Measurements from ENCODE around the gene BCL6. TPM values are rescaled to one million over a fixed set of nuclear protein-coding genes. Genes with fewer than 3 reads are reported as not detected.

BCL6 gene
- total and polyA plus RNA-seq, 2 of the 8 experiments (the other 6 are each of a cell fraction or from before 2014, with no cell fraction given) = 5.7 to 10.4 TPM

- no peak overlapping the region for H3K27ac ChIP-seq (ENCODE audit: low read depth, low read length)
- DNase-seq (ENCODE audit: low read depth in 1 of 2, low spot score in 2 of 2) (peak in 1 of 2 experiments; percentile 90), FAIRE-seq (no peak)
- H3K36me3 ChIP-seq (ENCODE audit: control insufficient read depth in 2 of 4, insufficient read depth in 4 of 4, low read length in 3 of 4) = no peaks in the 10 kb centered on the region
- H3K27me3 ChIP-seq (replicated peaks in 1 of 4; ENCODE audit: control insufficient read depth in 3 of 4, extremely low read depth in 1 of 4, insufficient read depth in 3 of 4, low read length in 3 of 4) = peaks cover 0 to 16% (median 7%) of the 10 kb centered on the region in 4 experiments; a peak in 3 of 7 replicates
- no peak overlapping the region for H3K4ac ChIP-seq (replicated peaks; ENCODE audit: insufficient read length, low read depth, low read length)
- H2BK120ac ChIP-seq (replicated peaks; ENCODE audit: low read depth, low read length) = no peak overlapping the region
- peaks cover 35% of the 10 kb centered on the region for H3K23me2 ChIP-seq (ENCODE audit: low read depth, low read length)
- H2AFZ ChIP-seq (ENCODE audit: low read length) = peak overlapping the region; percentile 79
- no peak overlapping the region for H4K8ac ChIP-seq (ENCODE audit: extremely low read depth, insufficient read depth, low read length)
- H2AK5ac ChIP-seq (ENCODE audit: low read depth, low read length) = no peak overlapping the region
- ChIA-PET POLR2A (ENCODE audit: partially characterized antibody) (interaction anchor here (0.7 to 3.3 kb wide), 10 partner anchors 8 to 1215 kb away, joined by 3 to 15 read pairs (median 4); partner anchors contain the start of gene LPP), CTCF (ENCODE audit: partially characterized antibody) (interaction anchor here (0.5 to 6.4 kb wide), 142 partner anchors 9 to 1408 kb away, joined by 3 to 107 read pairs (median 4); partner anchors contain the start of gene LPP)
- 9% methylated on average over 39 of the region's 39 CpGs; no CpG with 5 or more reads in 1 of the 2 experiments for WGBS, 2 experiments (ENCODE audit: extremely low coverage in 1 of 2, insufficient coverage in 1 of 2, insufficient read length in 1 of 2, insufficient replicate concordance in 2 of 2, low coverage in 1 of 2, low lambda C conversion rate in 2 of 2, missing lambda C conversion rate in 1 of 2)
- H3K9ac ChIP-seq (replicated peaks in 1 of 4; ENCODE audit: extremely low read depth in 1 of 4, low read depth in 3 of 4, low read length in 3 of 4) = peak overlapping the region in 1 of 4 experiments; percentile 33; a peak in 2 of 7 replicates
- no peak overlapping the region for H3K23ac ChIP-seq (ENCODE audit: insufficient read length)
- no peak overlapping the region; the same call in 1 of the 2 replicates for H2BK20ac ChIP-seq (ENCODE audit: low read length)
- no peak overlapping the region for H3K56ac ChIP-seq (replicated peaks; ENCODE audit: insufficient read length, low read depth, low read length)
- H3K14ac ChIP-seq (ENCODE audit: insufficient read length) = no peak overlapping the region
- no peaks in the 10 kb centered on the region for H4K20me1 ChIP-seq (replicated peaks in 1 of 2; ENCODE audit: control insufficient read depth in 1 of 2, insufficient read depth in 2 of 2, low read length in 2 of 2)
- peak overlapping the region; percentile 90 to 94 for H3K4me2 ChIP-seq (ENCODE audit: insufficient read depth in 1 of 2, low read depth in 2 of 2, low read length in 2 of 2)
- H3K4me1 ChIP-seq (replicated peaks in 1 of 4; ENCODE audit: control insufficient read depth in 3 of 4, insufficient read depth in 4 of 4, low read length in 3 of 4) = peaks cover 0 to 19% (median 8%) of the 10 kb centered on the region in 4 experiments; a peak in 5 of 7 replicates
- peak overlapping the region; percentile 47 to 89 (median 83) for H3K4me3 ChIP-seq (ENCODE audit: extremely low read depth in 1 of 4, insufficient read depth in 2 of 4, low read depth in 3 of 4, low read length in 4 of 4)
- H3K18ac ChIP-seq (ENCODE audit: extremely low read depth, low read length) = 0 out of 2 replicates have a peak overlapping the region, but pooled peaks have one; percentile 39
- peaks cover 0 to 12% of the 10 kb centered on the region in 2 experiments; a peak in 1 of 4 replicates for H3K79me2 ChIP-seq (ENCODE audit: control insufficient read depth in 1 of 2, insufficient read depth in 2 of 2, low read length in 2 of 2)
- no peak overlapping the region for H4K91ac ChIP-seq (replicated peaks; ENCODE audit: insufficient read length, low read length)
- no peak overlapping the region for H2BK5ac ChIP-seq (ENCODE audit: low read depth, low read length)
- H3K79me1 ChIP-seq (ENCODE audit: low read depth, low read length) = no peaks in the 10 kb centered on the region
- no peak overlapping the region for H2BK15ac ChIP-seq (ENCODE audit: low read length)
- H4K5ac ChIP-seq (ENCODE audit: insufficient read length, low read depth, low read length) = no peak overlapping the region
- H2BK12ac ChIP-seq (ENCODE audit: low read depth, low read length) = 0 out of 2 replicates have a peak overlapping the region, but pooled peaks have one; percentile 20
- H3K9me3 ChIP-seq (ENCODE audit: insufficient read depth in 2 of 2, low read depth in 1 of 2, low read length in 1 of 2) = no peaks in the 10 kb centered on the region
- TF ChIP-seq ASH2L (IDR thresholded peaks at IDR 0.05; ENCODE audit: low read length) = peak; percentile 31
- no peak for TF ChIP-seq KDM5A (IDR thresholded peaks at IDR 0.05; ENCODE audit: low read length)
- TF ChIP-seq MAX (IDR thresholded peaks at IDR 0.05) = 0 out of 2 replicates have a peak, but pooled peaks have one; percentile 19
- no peak for TF ChIP-seq CREB1 (IDR thresholded peaks at IDR 0.05)
- peak; percentile 85 to 86 for TF ChIP-seq RAD21 (IDR thresholded peaks at IDR 0.05 in 1 of 2, conservative IDR thresholded peaks at IDR 0.05 in 1 of 2; ENCODE audit: low read depth in 2 of 2, low read length in 2 of 2)
- TF ChIP-seq SIN3A (conservative IDR thresholded peaks at IDR 0.05 in 1 of 2, IDR thresholded peaks at IDR 0.05 in 1 of 2; ENCODE audit: low read depth in 1 of 2, low read length in 2 of 2) = peak in 1 of 2 experiments; percentile 72; a peak in 2 of 4 replicates
- TF ChIP-seq EP300 (IDR thresholded peaks at IDR 0.05; ENCODE audit: borderline replicate concordance in 1 of 2, low read depth in 2 of 2, low read length in 2 of 2) = no peak
- peak; percentile 81 for TF ChIP-seq YY1 (IDR thresholded peaks at IDR 0.05; ENCODE audit: low read depth, low read length)
Observed at GRCh38 chr3:187740421-187741399, 4.6 kb downstream of the BCL6 start.
